ENCODE results near the gene IFT122.

- TF ChIP-seq, protein P1, sequence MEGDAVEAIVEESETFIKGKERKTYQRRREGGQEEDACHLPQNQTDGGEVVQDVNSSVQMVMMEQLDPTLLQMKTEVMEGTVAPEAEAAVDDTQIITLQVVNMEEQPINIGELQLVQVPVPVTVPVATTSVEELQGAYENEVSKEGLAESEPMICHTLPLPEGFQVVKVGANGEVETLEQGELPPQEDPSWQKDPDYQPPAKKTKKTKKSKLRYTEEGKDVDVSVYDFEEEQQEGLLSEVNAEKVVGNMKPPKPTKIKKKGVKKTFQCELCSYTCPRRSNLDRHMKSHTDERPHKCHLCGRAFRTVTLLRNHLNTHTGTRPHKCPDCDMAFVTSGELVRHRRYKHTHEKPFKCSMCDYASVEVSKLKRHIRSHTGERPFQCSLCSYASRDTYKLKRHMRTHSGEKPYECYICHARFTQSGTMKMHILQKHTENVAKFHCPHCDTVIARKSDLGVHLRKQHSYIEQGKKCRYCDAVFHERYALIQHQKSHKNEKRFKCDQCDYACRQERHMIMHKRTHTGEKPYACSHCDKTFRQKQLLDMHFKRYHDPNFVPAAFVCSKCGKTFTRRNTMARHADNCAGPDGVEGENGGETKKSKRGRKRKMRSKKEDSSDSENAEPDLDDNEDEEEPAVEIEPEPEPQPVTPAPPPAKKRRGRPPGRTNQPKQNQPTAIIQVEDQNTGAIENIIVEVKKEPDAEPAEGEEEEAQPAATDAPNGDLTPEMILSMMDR (IDR thresholded peaks at IDR 0.05; ENCODE audit: insufficient read depth, low read depth, low read length) = no peak
- no peak for TF ChIP-seq EZH2 (IDR thresholded peaks at IDR 0.05; ENCODE audit: insufficient read depth, low read length)
Measured at GRCh38 chr3:129398803-129399144, 41.2 kb upstream of the IFT122 start.
